ENCODE results near the gene PLLP.

The PLLP gene

GRCh38 chr16:57213462-57213861, 71.0 kb downstream of the PLLP start:
- DNase-seq, result no peak

- no peak for DNase-seq
Observed at GRCh38 chr16:57209780-57210179, 74.7 kb downstream of the PLLP start.

DNA sequence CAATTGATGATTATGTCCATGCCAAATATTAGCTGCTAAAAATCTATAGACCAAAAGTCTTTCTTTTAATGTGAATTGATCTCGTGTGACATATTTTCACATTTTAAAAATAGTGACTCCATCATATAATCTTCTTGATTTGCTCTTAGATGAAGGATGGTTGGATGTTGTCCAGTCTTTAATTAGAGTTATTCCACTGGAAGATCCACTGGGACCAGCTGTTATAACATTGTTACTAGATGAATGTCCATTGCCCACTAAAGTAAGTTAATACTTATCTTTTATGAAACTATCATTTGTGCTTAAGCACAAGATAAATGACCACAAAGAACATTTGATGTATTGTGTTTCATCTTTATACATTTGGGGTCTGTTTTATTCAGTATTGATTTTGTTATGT, 75.5 kb downstream of the PLLP start:
- DNase-seq, result no peak

Data from activated naive CD4-positive, alpha-beta T cell treated with anti-CD3 and anti-CD28 coated beads, Interleukin-2, amount 50 U/mL, for 16 hours (primary cell).